Heart left ventricle (tissue), 13 donors: ENCODE measurements around the gene NEK7.

Experiments used
- CTCF ChIP-seq, 12 donors: fragments of 200-600 bp; sonication (generic) in 4 of 12; IDR thresholded peaks; one replicate each; pipeline versions ENCODE4 v1.5.0 to v1.8.0; 2018 to 2022; ENCODE audit warnings: antibody characterized with exemption in 12 of 12, mild to moderate bottlenecking in 5 of 12
- POLR2A ChIP-seq, 2 donors: fragments of 450-650 bp; IDR thresholded peaks; one replicate each; pipeline ENCODE4 v1.6.1; 2017; ENCODE audit warnings: antibody characterized with exemption in 2 of 2, mild to moderate bottlenecking in 2 of 2, moderate library complexity in 2 of 2
- donor health status: ischemic (EF 13 %, LVEDD 7.1; RV severe dilation, severe dysfunction).
- donor health status: DM: no; HTN: yes; CAD: no.
- donor health status: DM: no; HTN: no; CAD: no.
- donor health status: ischemic (EF 25% LVEDD 6.9; RV normal size, moderate dysfunction).
- donor health status: ischemic (EF 25% LVEDD 5.7; RV mildly dilated, moderate dysfunction).
- donor health status: ischemic (EF 35%, LVEDD 5.7; RV mildly dilated, moderate dysfunction).
- donor health status: nonischemic (EF 11% LVEDD 7.7; RV severe dilation, severe dysfunction).
- donor health status: DM: yes; HTN: yes; CAD: no.
- donor health status: PGD.
- donor health status: ischemic (EF 29% LVEDD 5.4; RV normal size, mild dysfunction).
- donor health status: nonischemic (EF 23%, LVEDD 6.1; RV moderate dilation, normal function).

GRCh38 chr1:198328458-198329032 is 171.7 kb downstream of the NEK7 start:
- TF ChIP-seq CTCF (IDR thresholded peaks at IDR 0.05) (no peak), POLR2A (IDR thresholded peaks at IDR 0.05) (no peak)
